ENCODE measurements around the gene RASL10B.

- TF ChIP-seq EZH2 (IDR thresholded peaks at IDR 0.05; ENCODE audit: borderline replicate concordance, low read length) (no peak), CTCF (conservative IDR thresholded peaks at IDR 0.05 in 1 of 2, IDR thresholded peaks at IDR 0.05 in 1 of 2; ENCODE audit: extremely low read depth in 1 of 2, insufficient read depth in 1 of 2, low read depth in 1 of 2, low read length in 2 of 2) (no peak)
These were observed 15.3 kb upstream of the RASL10B start for GRCh38 chr17:35716173-35716572.

Data from mammary epithelial cell (primary cell).